Epithelial cell of esophagus (primary cell): ENCODE measurements around the gene NASP.

Experiments used
- DNase-seq: peaks from one replicate; pipeline ENCODE4 v3.0.0; 2010; ENCODE audit warnings: low read depth
- H3K4me3 ChIP-seq: 2 replicates; pipeline ENCODE4 v1.5.1; 2011; ENCODE audit warnings: mild to moderate bottlenecking, low read length, control low read depth
- CTCF ChIP-seq: IDR thresholded peaks from 2 replicates; pipeline ENCODE4 v1.5.1; 2011; ENCODE audit warnings: low read depth, mild to moderate bottlenecking, low read length, control low read depth, inconsistent platforms; ENCODE audit not compliant: insufficient read depth; ENCODE audit errors: missing control alignments

NASP gene

GRCh38 chr1:45554198-45554597 is 29.6 kb upstream of the NASP start:
- no peak for DNase-seq
- TF ChIP-seq CTCF = no peak
- H3K4me3 ChIP-seq = no peak overlapping the region

GRCh38 chr1:45557422-45557944 is 26.4 kb upstream of the NASP start:
- DNase-seq = peak; percentile 57
- TF ChIP-seq CTCF = no peak
- no peak overlapping the region for H3K4me3 ChIP-seq

DNA sequence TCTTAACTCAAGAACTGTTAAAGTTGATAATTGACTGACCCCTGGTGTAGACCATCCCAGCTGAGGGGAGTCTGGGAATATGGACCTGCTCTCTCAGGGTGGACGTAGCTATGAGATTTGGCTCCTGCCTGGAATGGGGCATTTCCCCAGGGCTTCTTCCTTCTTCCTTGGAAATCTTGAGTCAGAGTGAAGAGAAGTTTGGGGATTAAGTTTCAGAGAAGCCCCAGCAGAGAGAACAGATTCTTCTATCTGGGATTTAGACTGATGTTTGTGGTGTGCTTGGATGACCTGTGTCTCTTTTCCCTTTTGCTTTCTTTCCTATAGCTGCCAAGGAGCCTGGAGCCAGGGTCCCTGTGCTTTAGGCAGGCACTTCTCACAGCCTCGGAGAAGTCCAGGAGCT is 20.0 kb upstream of the NASP start:
- no peak for TF ChIP-seq CTCF
- no peak overlapping the region for H3K4me3 ChIP-seq
- no peak for DNase-seq

DNA sequence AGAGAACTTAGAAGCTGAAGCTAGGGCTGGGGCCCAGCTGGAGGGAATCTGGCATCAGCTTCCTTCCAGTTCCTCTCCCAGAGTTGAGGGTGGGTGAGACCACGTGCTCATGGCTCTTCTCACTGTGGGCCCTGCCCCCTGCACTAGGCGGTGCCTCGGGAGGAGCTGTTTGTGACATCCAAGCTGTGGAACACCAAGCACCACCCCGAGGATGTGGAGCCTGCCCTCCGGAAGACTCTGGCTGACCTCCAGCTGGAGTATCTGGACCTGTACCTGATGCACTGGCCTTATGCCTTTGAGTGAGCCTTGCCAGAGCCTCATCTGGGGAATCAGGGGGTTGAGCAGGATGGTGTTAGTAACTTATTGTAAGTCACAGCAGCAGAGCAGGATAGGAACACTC is 17.1 kb upstream of the NASP start:
- no peak overlapping the region for H3K4me3 ChIP-seq
- no peak for DNase-seq
- TF ChIP-seq CTCF = no peak

- H3K4me3 ChIP-seq = no peak overlapping the region
- no peak for TF ChIP-seq CTCF
- no peak for DNase-seq
Measured at GRCh38 chr1:45567911-45568310, 15.9 kb upstream of the NASP start.

DNA sequence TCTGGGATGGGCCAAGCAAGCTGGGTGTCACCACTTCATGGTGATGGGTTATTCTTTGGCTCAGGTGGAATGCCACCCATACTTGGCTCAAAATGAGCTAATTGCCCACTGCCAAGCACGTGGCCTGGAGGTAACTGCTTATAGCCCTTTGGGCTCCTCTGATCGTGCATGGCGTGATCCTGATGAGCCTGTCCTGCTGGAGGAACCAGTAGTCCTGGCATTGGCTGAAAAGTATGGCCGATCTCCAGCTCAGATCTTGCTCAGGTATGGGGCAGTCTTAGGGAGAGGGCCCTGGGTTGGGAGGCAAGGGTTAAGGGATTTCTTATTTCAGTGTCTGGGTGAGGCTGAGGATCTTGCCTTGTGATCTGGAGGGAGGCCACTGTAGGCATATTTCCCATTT is 15.4 kb upstream of the NASP start:
- no peak for TF ChIP-seq CTCF
- peak; percentile 36 for DNase-seq
- H3K4me3 ChIP-seq = no peak overlapping the region

DNA sequence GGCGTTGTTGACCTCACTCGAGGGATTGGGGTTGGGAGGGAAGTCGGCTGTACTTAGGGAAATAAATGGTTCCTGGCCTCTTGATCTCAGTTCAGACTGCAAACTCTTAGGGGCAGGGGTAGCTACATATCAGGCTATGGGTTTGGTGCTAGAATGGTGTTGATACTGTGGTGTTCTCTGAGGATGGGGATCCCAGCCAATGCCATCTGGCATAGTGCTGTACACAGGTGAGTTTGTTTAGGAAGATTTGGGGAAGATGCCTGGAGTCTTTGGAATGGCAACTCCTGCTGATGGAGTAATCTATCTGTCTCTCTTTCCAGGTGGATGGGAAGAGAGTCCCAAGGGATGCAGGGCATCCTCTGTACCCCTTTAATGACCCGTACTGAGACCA is 14.3 kb upstream of the NASP start:
- H3K4me3 ChIP-seq = no peak overlapping the region
- TF ChIP-seq CTCF = no peak
- no peak for DNase-seq
